ENCODE data around the gene OSCAR. TPM values are rescaled to one million over a fixed set of nuclear protein-coding genes. Genes with fewer than 3 reads are reported as not detected.
"Not testable (repeated sequence)": the region's sequence is repeated elsewhere in the genome, so short reads cannot be mapped to it uniquely, and the experiment has no call there.

The OSCAR gene
- total RNA-seq, 1 experiment from 2014 or later, result not detected

GRCh38 chr19:54096617-54097106, 3.9 kb downstream of the OSCAR start:
- no peak for DNase-seq (ENCODE audit: low spot score)
- in situ Hi-C loops (cut with HindIII; ENCODE audit: low sequenced_read_pairs), result no loop called here

GRCh38 chr19:54095859-54096616, 4.6 kb downstream of the OSCAR start:
- DNase-seq (ENCODE audit: low spot score); in situ Hi-C loops (cut with HindIII; ENCODE audit: low sequenced_read_pairs): not testable (repeated sequence)

GRCh38 chr19:54095136-54095858, 5.3 kb downstream of the OSCAR start:
- DNase-seq (ENCODE audit: low spot score), result no peak
- in situ Hi-C loops (cut with HindIII; ENCODE audit: low sequenced_read_pairs), result no loop called here

GRCh38 chr19:54094426-54095000, 6.1 kb downstream of the OSCAR start:
- no peak for DNase-seq (ENCODE audit: low spot score)
- in situ Hi-C loops (cut with HindIII; ENCODE audit: low sequenced_read_pairs), result no loop called here

- DNase-seq (ENCODE audit: low spot score), result no peak
- in situ Hi-C loops (cut with HindIII; ENCODE audit: low sequenced_read_pairs), result no loop called here
These were observed 16.2 kb downstream of the OSCAR start for GRCh38 chr19:54084410-54084809.

GRCh38 chr19:54081032-54081431, 19.6 kb downstream of the OSCAR start, which contains the start of gene TARM1:
TSS of gene TARM1 (minus strand) at chr19:54081365. CDS start at chr19:54081340, 25 bp downstream.
- no peak for DNase-seq (ENCODE audit: low spot score)
- in situ Hi-C loops (cut with HindIII; ENCODE audit: low sequenced_read_pairs), result no loop called here

GRCh38 chr19:54077334-54077733, 23.3 kb downstream of the OSCAR start:
- no peak for DNase-seq (ENCODE audit: low spot score)
- in situ Hi-C loops (cut with HindIII; ENCODE audit: low sequenced_read_pairs), result no loop called here

GRCh38 chr19:54074851-54075250, 25.8 kb downstream of the OSCAR start:
- no peak for DNase-seq (ENCODE audit: low spot score)
- in situ Hi-C loops (cut with HindIII; ENCODE audit: low sequenced_read_pairs), result no loop called here

GRCh38 chr19:54073829-54074228, 26.8 kb downstream of the OSCAR start:
- in situ Hi-C loops (cut with HindIII; ENCODE audit: low sequenced_read_pairs), result no loop called here
- DNase-seq (ENCODE audit: low spot score), result no peak

- DNase-seq (ENCODE audit: low spot score), result no peak
- in situ Hi-C loops (cut with HindIII; ENCODE audit: low sequenced_read_pairs), result no loop called here
These were observed 31.1 kb downstream of the OSCAR start for GRCh38 chr19:54069470-54069869.

- DNase-seq (ENCODE audit: low spot score), result no peak
- in situ Hi-C loops (cut with HindIII; ENCODE audit: low sequenced_read_pairs), result no loop called here
These were observed 37.1 kb downstream of the OSCAR start, which contains the start of gene VSTM1 for GRCh38 chr19:54063350-54064116. TSS of gene VSTM1 (minus strand) at chr19:54063897. CDS start at chr19:54063777, 120 bp downstream.

- DNase-seq (ENCODE audit: low spot score), result no peak
- in situ Hi-C loops (cut with HindIII; ENCODE audit: low sequenced_read_pairs), result no loop called here
These were observed 38.0 kb downstream of the OSCAR start for GRCh38 chr19:54062643-54063042.

GRCh38 chr19:54047616-54048015, 53.0 kb downstream of the OSCAR start:
- DNase-seq (ENCODE audit: low spot score), result no peak
- in situ Hi-C loops (cut with HindIII; ENCODE audit: low sequenced_read_pairs), result loop anchor here (10.0 kb wide), 1 partner anchor 93 kb away; no protein-coding TSS in a partner anchor

- no peak for DNase-seq (ENCODE audit: low spot score)
- in situ Hi-C loops (cut with HindIII; ENCODE audit: low sequenced_read_pairs), result loop anchor here (10.0 kb wide), 1 partner anchor 91 kb away; no protein-coding TSS in a partner anchor
These were observed 54.8 kb downstream of the OSCAR start for GRCh38 chr19:54045771-54046170.

Other genes starting within 250 kb of the OSCAR start
- gene MYADM, start 232.9 kb downstream of the OSCAR start, total RNA-seq (2014; rRNA removed; shearing (Covaris generic)), result 6.1 and 6.3 TPM in 2 replicates
- gene PRKCG, start 218.6 kb downstream of the OSCAR start, total RNA-seq (2014; rRNA removed; shearing (Covaris generic)), result 0.17 and 1.6 TPM in 2 replicates
- 6.9 and 11.0 TPM in 2 replicates for gene CACNG7, start 191.5 kb downstream of the OSCAR start, total RNA-seq (2014; rRNA removed; shearing (Covaris generic))
- 0.68 and 1.8 TPM in 2 replicates for gene CACNG8, start 137.9 kb downstream of the OSCAR start, total RNA-seq (2014; rRNA removed; shearing (Covaris generic))
- gene CACNG6, start 109.2 kb downstream of the OSCAR start, total RNA-seq (2014; rRNA removed; shearing (Covaris generic)), result not detected in 2 replicates
- 0.71 TPM in 1 of 2 replicates, not detected in the other for gene VSTM1, start 36.9 kb downstream of the OSCAR start, total RNA-seq (2014; rRNA removed; shearing (Covaris generic))
- not detected in 2 replicates for gene TARM1, start 19.4 kb downstream of the OSCAR start, total RNA-seq (2014; rRNA removed; shearing (Covaris generic))
- gene NDUFA3, start 2.1 kb upstream of the OSCAR start, total RNA-seq (2014; rRNA removed; shearing (Covaris generic)), result 28.7 and 54.7 TPM in 2 replicates
- 21.6 and 23.5 TPM in 2 replicates for gene TFPT, start 14.9 kb upstream of the OSCAR start, total RNA-seq (2014; rRNA removed; shearing (Covaris generic))
- gene PRPF31, start 15.0 kb upstream of the OSCAR start, total RNA-seq (2014; rRNA removed; shearing (Covaris generic)), result 111 and 113 TPM in 2 replicates
- 11.6 and 15.2 TPM in 2 replicates for gene CNOT3, start 37.0 kb upstream of the OSCAR start, total RNA-seq (2014; rRNA removed; shearing (Covaris generic))
- gene LENG1, start 58.9 kb upstream of the OSCAR start, total RNA-seq (2014; rRNA removed; shearing (Covaris generic)), result 5.5 and 7.3 TPM in 2 replicates
- 9.6 TPM in 1 of 2 replicates, not detected in the other for gene TMC4, start 72.4 kb upstream of the OSCAR start, total RNA-seq (2014; rRNA removed; shearing (Covaris generic))
- 36.3 and 46.0 TPM in 2 replicates for gene MBOAT7, start 88.8 kb upstream of the OSCAR start, total RNA-seq (2014; rRNA removed; shearing (Covaris generic))
- 146 and 178 TPM in 2 replicates for gene TSEN34, start 90.5 kb upstream of the OSCAR start, total RNA-seq (2014; rRNA removed; shearing (Covaris generic))
- gene RPS9, start 100.1 kb upstream of the OSCAR start, total RNA-seq (2014; rRNA removed; shearing (Covaris generic)), result 2,874 and 3,759 TPM in 2 replicates
- 0.74 and 0.81 TPM in 2 replicates for gene LILRB3, start 122.2 kb upstream of the OSCAR start, total RNA-seq (2014; rRNA removed; shearing (Covaris generic))
- not detected in 2 replicates for gene LILRA6, start 142.0 kb upstream of the OSCAR start, total RNA-seq (2014; rRNA removed; shearing (Covaris generic))
- not detected in 2 replicates for gene LILRB5, start 156.5 kb upstream of the OSCAR start, total RNA-seq (2014; rRNA removed; shearing (Covaris generic))
- gene LILRB2, start 180.3 kb upstream of the OSCAR start, total RNA-seq (2014; rRNA removed; shearing (Covaris generic)), result not detected in 2 replicates
- gene LILRA5, start 212.4 kb upstream of the OSCAR start, total RNA-seq (2014; rRNA removed; shearing (Covaris generic)), result not detected in 2 replicates
- gene LILRA4, start 238.4 kb upstream of the OSCAR start, total RNA-seq (2014; rRNA removed; shearing (Covaris generic)), result not detected in 2 replicates

All from G401 (cell line).